Panc1 (cell line): ENCODE results near the gene ZNF512B. TPM values are rescaled to one million over a fixed set of nuclear protein-coding genes. Genes with fewer than 3 reads are reported as not detected.

ENCODE experiments used
- ATAC-seq: fragments of 200-7000 bp; cut with Tn5 transposase; 2 replicates; pipeline ENCODE4 v1.9.1; 2020; ENCODE audit warnings: mild to moderate bottlenecking, moderate library complexity
- BruUV-seq: library from RNA; stranded (reverse); fragments of 400-500 nt; replicated peaks from 2 replicates; lab custom pipeline; 2021; lab: Mats Ljungman, UMichigan
- CTCF ChIA-PET: fragments of 300-600 bp; sonication (Branson Sonifier 250); formaldehyde crosslinking; loops from one replicate; lab custom pipeline; 2022; ENCODE audit warnings: antibody characterized with exemption; lab: Charles Lee
- POLR2A ChIA-PET: fragments of 300-600 bp; sonication (Branson Sonifier 250); formaldehyde crosslinking; loops from one replicate; lab custom pipeline; 2022; ENCODE audit warnings: antibody characterized with exemption; lab: Charles Lee
- DNase-seq: peaks from one replicate; pipeline ENCODE4 v3.0.0-alpha.2; 2010; ENCODE audit warnings: low read depth, low spot score
- H3K27ac ChIP-seq: 2 replicates; pipeline ENCODE4 v1.5.1; 2011; ENCODE audit warnings: mild to moderate bottlenecking, low read length, inconsistent platforms
- H3K27me3 ChIP-seq: fragments of 200-500 bp; sonication (Bioruptor generic); 2 replicates; pipeline ENCODE4 v1.6.0; 2014; ENCODE audit warnings: low read length, inconsistent platforms; ENCODE audit not compliant: control insufficient read depth, insufficient read depth
- H3K36me3 ChIP-seq: fragments of 200-500 bp; sonication (Bioruptor generic); 2 replicates; pipeline ENCODE4 v1.5.1; 2014; ENCODE audit warnings: inconsistent platforms, mild to moderate bottlenecking, low read length, moderate library complexity; ENCODE audit not compliant: control insufficient read depth, insufficient read depth
- H3K4me1 ChIP-seq: 2 replicates; pipeline ENCODE4 v1.5.1; 2011; ENCODE audit warnings: inconsistent platforms, mild to moderate bottlenecking, low read length, moderate library complexity; ENCODE audit not compliant: control insufficient read depth, insufficient read depth
- H3K4me3 ChIP-seq, 2 experiments: 2 replicates each; pipeline ENCODE4 v1.5.1; 2011 to 2012; ENCODE audit warnings: low read depth in 2 of 2, low read length in 2 of 2, mild to moderate bottlenecking in 2 of 2, inconsistent platforms in 1 of 2, moderate library complexity in 1 of 2
- H3K9me3 ChIP-seq: fragments of 200-500 bp; sonication (Bioruptor generic); 2 replicates; pipeline ENCODE4 v1.5.1; 2014; ENCODE audit warnings: low read depth, mild to moderate bottlenecking, inconsistent platforms, low read length, moderate library complexity; ENCODE audit not compliant: control insufficient read depth, insufficient read depth
- CTCF ChIP-seq: fragments of 450-650 bp; IDR thresholded peaks from 2 replicates; pipeline ENCODE4 v1.5.1; 2017; ENCODE audit warnings: mild to moderate bottlenecking
- POLR2AphosphoS5 ChIP-seq: IDR thresholded peaks from 2 replicates; pipeline ENCODE4 v1.6.1; 2012; ENCODE audit warnings: mild to moderate bottlenecking, low read depth, low read length, moderate library complexity
- REST ChIP-seq, 2 experiments: IDR thresholded peaks; 2 replicates each; pipeline ENCODE4 v1.6.1; 2011 to 2012; ENCODE audit warnings: low read depth in 2 of 2, control low read depth in 1 of 2, low read length in 1 of 2, mild to moderate bottlenecking in 1 of 2, moderate library complexity in 1 of 2; ENCODE audit not compliant: insufficient read depth in 1 of 2
- SIN3A ChIP-seq: IDR thresholded peaks from 2 replicates; pipeline ENCODE4 v1.6.1; 2012; ENCODE audit warnings: low read depth, mild to moderate bottlenecking, low read length, moderate library complexity, borderline replicate concordance; ENCODE audit not compliant: insufficient read depth
- TCF7L2 ChIP-seq: IDR thresholded peaks from 2 replicates; pipeline ENCODE4 v1.6.1; 2011; ENCODE audit warnings: mild to moderate bottlenecking, low read depth, low read length, inconsistent platforms
- in situ Hi-C: cut with HindIII; loops from 2 replicates; pipeline ENCODE4 v1.10.0; 2016; ENCODE audit warnings: low sequenced_read_pairs, low pct_unique_long_range_greater_than_20kb
- intact Hi-C: fragments of 100-400 bp; cut with micrococcal nuclease; formaldehyde crosslinking; loops from one replicate; pipeline ENCODE4 v1.10.0; 2022; ENCODE audit not compliant: unreplicated experiment
- total RNA-seq: library from RNA; stranded (reverse); gene quantifications from one replicate; pipeline ENCODE4 v1.2.1, GENCODE V29; 2021; ENCODE audit not compliant: unreplicated experiment

The ZNF512B gene
- total RNA-seq, 1 experiment from 2014 or later: 17.9 TPM

- POLR2A ChIA-PET: no interaction called here
- Histone ChIP-seq H3K9me3 (no peaks in the 10 kb centered on the region), H3K27ac (no peak overlapping the region), H3K27me3 (no peaks in the 10 kb centered on the region), H3K4me1 (no peaks in the 10 kb centered on the region), H3K4me3 (no peak overlapping the region), H3K36me3 (peaks cover 11% of the 10 kb centered on the region)
- ATAC-seq (no peak), DNase-seq (no peak)
- CTCF ChIA-PET: no interaction called here
- no TSS peak for BruUV-seq
- intact Hi-C loops: no loop called here
- TF ChIP-seq CTCF (no peak), REST (IDR thresholded peaks at IDR 0.05; ENCODE audit: insufficient read depth in 1 of 2, low read depth in 2 of 2, low read length in 1 of 2) (no peak), POLR2AphosphoS5 (no peak), TCF7L2 (no peak)
- in situ Hi-C loops: no loop called here
These were observed 40.7 kb downstream of the ZNF512B start for GRCh38 chr20:63929071-63929470.

DNA sequence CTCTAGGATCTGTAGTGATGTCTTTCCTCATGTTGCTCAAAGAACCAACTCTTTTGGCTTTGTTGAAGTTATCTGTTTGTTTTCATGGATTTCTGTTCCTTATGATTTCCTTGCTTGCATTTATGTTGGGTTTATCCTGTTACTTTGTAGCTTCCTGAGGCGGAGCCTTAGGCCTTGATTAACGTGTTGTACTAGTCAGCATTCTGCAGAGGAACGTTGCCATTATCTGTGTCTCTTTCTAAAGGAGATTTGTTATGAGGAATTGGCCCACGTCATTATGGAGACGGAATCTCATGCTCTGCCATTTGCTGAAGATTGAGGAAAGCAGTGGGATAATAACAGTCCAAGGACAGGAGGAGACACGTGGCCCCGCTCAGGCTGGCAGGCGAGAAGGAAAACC is 43.4 kb downstream of the ZNF512B start:
- intact Hi-C loops (no loop called here), in situ Hi-C loops (no loop called here)
- CTCF ChIA-PET: no interaction called here
- POLR2A ChIA-PET: no interaction called here
- no peak overlapping the region for H3K4me3 ChIP-seq
- H3K9me3 ChIP-seq: no peaks in the 10 kb centered on the region
- BruUV-seq: TSS peak; percentile 70
- ATAC-seq (no peak), DNase-seq (no peak)
- H3K36me3 ChIP-seq: peaks cover 11% of the 10 kb centered on the region
- no peak overlapping the region for H3K27ac ChIP-seq
- no peaks in the 10 kb centered on the region for H3K4me1 ChIP-seq
- TF ChIP-seq TCF7L2 (no peak), SIN3A (no peak), CTCF (no peak), REST (IDR thresholded peaks at IDR 0.05; ENCODE audit: insufficient read depth in 1 of 2, low read depth in 2 of 2, low read length in 1 of 2) (no peak), POLR2AphosphoS5 (no peak)
- no peaks in the 10 kb centered on the region for H3K27me3 ChIP-seq
